CD4-positive, alpha-beta T cell treated with Interleukin-21 for 1 hour (primary cell): ENCODE measurements around the gene MC5R.

ENCODE experiments used
- DNase-seq: peaks from one replicate; pipeline ENCODE4 v3.0.0-alpha.2; 2020

MC5R gene

GRCh38 chr18:13823707-13824395 is at the start of gene MC5R:
Gene MC5R, plus strand, starts transcription at chr18:13824149. Its CDS starts 1,617 bp downstream, at chr18:13825766.
- DNase-seq, result peak; percentile 68

- no peak for DNase-seq
Measured at GRCh38 chr18:13775058-13775457, 48.9 kb upstream of the MC5R start.

- no peak for DNase-seq
Measured at GRCh38 chr18:13791181-13791580, 32.8 kb upstream of the MC5R start.

GRCh38 chr18:13793819-13794218 is 30.1 kb upstream of the MC5R start:
- no peak for DNase-seq

GRCh38 chr18:13796515-13796914 is 27.4 kb upstream of the MC5R start:
- no peak for DNase-seq

GRCh38 chr18:13797157-13797611 is 26.8 kb upstream of the MC5R start:
- DNase-seq, result no peak

- no peak for DNase-seq
Measured at GRCh38 chr18:13799396-13799795, 24.6 kb upstream of the MC5R start.

- DNase-seq, result peak; percentile 18
Measured at GRCh38 chr18:13800505-13801259, 23.3 kb upstream of the MC5R start.

GRCh38 chr18:13801260-13801601 is 22.7 kb upstream of the MC5R start:
- no peak for DNase-seq

- no peak for DNase-seq
Measured at GRCh38 chr18:13804305-13804704, 19.6 kb upstream of the MC5R start.

- DNase-seq, result no peak
Measured at GRCh38 chr18:13808294-13809042, 15.5 kb upstream of the MC5R start.

GRCh38 chr18:13809043-13809430 is 14.9 kb upstream of the MC5R start:
- DNase-seq, result no peak

- no peak for DNase-seq
Measured at GRCh38 chr18:13809531-13810255, 14.3 kb upstream of the MC5R start.

- no peak for DNase-seq
Measured at GRCh38 chr18:13810950-13811485, 12.9 kb upstream of the MC5R start.

- no peak for DNase-seq
Measured at GRCh38 chr18:13811993-13812392, 12.0 kb upstream of the MC5R start.

GRCh38 chr18:13813271-13813849 is 10.6 kb upstream of the MC5R start:
- DNase-seq, result peak; percentile 52

GRCh38 chr18:13826209-13826608 is 2.3 kb downstream of the MC5R start:
- no peak for DNase-seq

- no peak for DNase-seq
Measured at GRCh38 chr18:13831864-13832508, 8.0 kb downstream of the MC5R start.

GRCh38 chr18:13834496-13835015 is 10.6 kb downstream of the MC5R start:
- no peak for DNase-seq

GRCh38 chr18:13835202-13835601 is 11.3 kb downstream of the MC5R start:
- no peak for DNase-seq

GRCh38 chr18:13836559-13836958 is 12.6 kb downstream of the MC5R start:
- no peak for DNase-seq

GRCh38 chr18:13849791-13850190 is 25.8 kb downstream of the MC5R start:
- no peak for DNase-seq
